Breast epithelium (tissue), 4 donors: ENCODE data around the gene RILP. TPM values are rescaled to one million over a fixed set of nuclear protein-coding genes. Genes with fewer than 3 reads are reported as not detected.

ENCODE experiments used
- DNase-seq, 2 donors: peaks; one replicate each; pipeline ENCODE4 v3.0.0-alpha.2; 2019; ENCODE audit warnings: low spot score in 2 of 2
- H3K27ac ChIP-seq, 2 donors: fragments of 200-600 bp; sonication (generic) in 1 of 2; one replicate each; pipeline ENCODE4 v1.5.1; 2016 to 2019; ENCODE audit warnings: mild to moderate bottlenecking in 1 of 2
- H3K27me3 ChIP-seq, 2 donors: fragments of 200-600 bp; sonication (generic) in 1 of 2; one replicate each; pipeline versions ENCODE4 v1.5.1 to v1.6.0; 2017 to 2019; ENCODE audit warnings: control low read depth in 1 of 2, mild to moderate bottlenecking in 1 of 2
- H3K36me3 ChIP-seq: fragments of 200-600 bp; one replicate; pipeline ENCODE4 v1.5.1; 2019
- H3K4me1 ChIP-seq, 2 donors: fragments of 200-600 bp; sonication (generic); one replicate each; pipeline ENCODE4 v1.5.1; 2016 to 2019; ENCODE audit warnings: control low read depth in 1 of 2
- H3K4me3 ChIP-seq, 3 donors: fragments of 200-600 bp; sonication (generic); 1 replicate in 2 of 3; 2 replicates in 1 of 3; pipeline ENCODE4 v1.5.1; 2016 to 2019; ENCODE audit warnings: mild to moderate bottlenecking in 3 of 3, moderate library complexity in 2 of 3
- H3K9me3 ChIP-seq, 2 donors: fragments of 200-600 bp; sonication (generic) in 1 of 2; one replicate each; pipeline ENCODE4 v1.5.1; 2016 to 2019; ENCODE audit warnings: control low read depth in 1 of 2
- POLR2A ChIP-seq: fragments of 450-650 bp; IDR thresholded peaks from one replicate; pipeline ENCODE4 v1.6.1; 2016; ENCODE audit warnings: antibody characterized with exemption, mild to moderate bottlenecking, moderate library complexity
- POLR2AphosphoS5 ChIP-seq, 3 donors: sonication (generic); formaldehyde crosslinking; IDR thresholded peaks; one replicate each; pipeline ENCODE4 v1.6.1; 2017; ENCODE audit warnings: antibody characterized with exemption in 3 of 3
- intact Hi-C: fragments of 100-400 bp; cut with DNase I; formaldehyde crosslinking; loops from one replicate; pipeline ENCODE4 v1.15.1; 2023; ENCODE audit warnings: low total_unique reads
- total RNA-seq, 3 donors: library from RNA; depleted of rRNA; stranded (reverse); fragments of >200 nt; gene quantifications; one replicate each; pipeline ENCODE4 v1.1.0, GENCODE V29; 2016
- TF ChIP-seq, protein P1 (sequence below), 3 donors: fragments of 450-650 bp; IDR thresholded peaks; one replicate each; pipeline ENCODE4 v1.5.1; 2016 to 2017; ENCODE audit warnings: antibody characterized with exemption in 3 of 3, mild to moderate bottlenecking in 3 of 3, moderate library complexity in 3 of 3

Gene RILP
- total RNA-seq, 3 donors from 2014 or later, result 15.4 to 42.7 (median 31.1) TPM

- Histone ChIP-seq H3K27ac (peak overlapping the region; percentile 11 to 32), H3K4me3 (no peak overlapping the region), H3K4me1 (no peaks in the 10 kb centered on the region), H3K36me3 (no peaks in the 10 kb centered on the region), H3K9me3 (no peaks in the 10 kb centered on the region), H3K27me3 (no peaks in the 10 kb centered on the region)
- no peak for TF ChIP-seq POLR2AphosphoS5 (IDR thresholded peaks at IDR 0.05)
- TF ChIP-seq, protein P1, sequence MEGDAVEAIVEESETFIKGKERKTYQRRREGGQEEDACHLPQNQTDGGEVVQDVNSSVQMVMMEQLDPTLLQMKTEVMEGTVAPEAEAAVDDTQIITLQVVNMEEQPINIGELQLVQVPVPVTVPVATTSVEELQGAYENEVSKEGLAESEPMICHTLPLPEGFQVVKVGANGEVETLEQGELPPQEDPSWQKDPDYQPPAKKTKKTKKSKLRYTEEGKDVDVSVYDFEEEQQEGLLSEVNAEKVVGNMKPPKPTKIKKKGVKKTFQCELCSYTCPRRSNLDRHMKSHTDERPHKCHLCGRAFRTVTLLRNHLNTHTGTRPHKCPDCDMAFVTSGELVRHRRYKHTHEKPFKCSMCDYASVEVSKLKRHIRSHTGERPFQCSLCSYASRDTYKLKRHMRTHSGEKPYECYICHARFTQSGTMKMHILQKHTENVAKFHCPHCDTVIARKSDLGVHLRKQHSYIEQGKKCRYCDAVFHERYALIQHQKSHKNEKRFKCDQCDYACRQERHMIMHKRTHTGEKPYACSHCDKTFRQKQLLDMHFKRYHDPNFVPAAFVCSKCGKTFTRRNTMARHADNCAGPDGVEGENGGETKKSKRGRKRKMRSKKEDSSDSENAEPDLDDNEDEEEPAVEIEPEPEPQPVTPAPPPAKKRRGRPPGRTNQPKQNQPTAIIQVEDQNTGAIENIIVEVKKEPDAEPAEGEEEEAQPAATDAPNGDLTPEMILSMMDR (IDR thresholded peaks at IDR 0.05), result no peak
- TF ChIP-seq POLR2A, result no peak
- no peak for DNase-seq
- intact Hi-C loops, result no loop called here
Measured at GRCh38 chr17:1611715-1612114, 38.0 kb downstream of the RILP start.

DNA sequence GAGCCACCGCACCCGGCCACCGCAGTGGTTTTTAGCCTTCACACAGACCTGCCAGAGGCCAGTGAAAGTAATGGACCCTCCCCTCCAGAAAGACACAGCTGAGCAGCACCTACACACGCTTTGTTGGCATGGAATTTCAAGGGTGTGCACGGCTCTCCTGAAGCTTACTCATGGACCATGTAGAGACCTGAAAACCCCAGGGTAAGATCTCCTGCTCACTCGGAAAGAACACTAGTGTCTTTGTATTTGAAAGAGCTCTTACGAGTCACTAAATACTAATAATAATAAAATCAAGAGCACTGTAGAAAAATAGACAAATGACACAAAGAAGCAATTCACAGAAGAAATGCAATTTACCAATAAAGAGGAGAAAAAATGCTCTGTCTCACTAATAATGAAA is 41.0 kb downstream of the RILP start:
- Histone ChIP-seq H3K27ac (no peak overlapping the region), H3K4me3 (no peak overlapping the region), H3K4me1 (no peaks in the 10 kb centered on the region), H3K9me3 (no peaks in the 10 kb centered on the region), H3K36me3 (no peaks in the 10 kb centered on the region), H3K27me3 (no peaks in the 10 kb centered on the region)
- no peak for DNase-seq
- TF ChIP-seq POLR2AphosphoS5 (IDR thresholded peaks at IDR 0.05) (no peak), POLR2A (no peak)
- TF ChIP-seq, protein P1 (IDR thresholded peaks at IDR 0.05), result no peak
- intact Hi-C loops, result no loop called here

GRCh38 chr17:1607971-1608320 is 41.7 kb downstream of the RILP start:
- no peak overlapping the region for H3K27ac ChIP-seq
- H3K4me1 ChIP-seq, result no peaks in the 10 kb centered on the region
- TF ChIP-seq POLR2A, result no peak
- no peak for TF ChIP-seq POLR2AphosphoS5 (IDR thresholded peaks at IDR 0.05)
- TF ChIP-seq, protein P1 (IDR thresholded peaks at IDR 0.05), result no peak
- no peaks in the 10 kb centered on the region for H3K27me3 ChIP-seq
- H3K9me3 ChIP-seq, result no peaks in the 10 kb centered on the region
- intact Hi-C loops, result no loop called here
- no peak for DNase-seq
- H3K4me3 ChIP-seq, result no peak overlapping the region
- no peaks in the 10 kb centered on the region for H3K36me3 ChIP-seq

DNA sequence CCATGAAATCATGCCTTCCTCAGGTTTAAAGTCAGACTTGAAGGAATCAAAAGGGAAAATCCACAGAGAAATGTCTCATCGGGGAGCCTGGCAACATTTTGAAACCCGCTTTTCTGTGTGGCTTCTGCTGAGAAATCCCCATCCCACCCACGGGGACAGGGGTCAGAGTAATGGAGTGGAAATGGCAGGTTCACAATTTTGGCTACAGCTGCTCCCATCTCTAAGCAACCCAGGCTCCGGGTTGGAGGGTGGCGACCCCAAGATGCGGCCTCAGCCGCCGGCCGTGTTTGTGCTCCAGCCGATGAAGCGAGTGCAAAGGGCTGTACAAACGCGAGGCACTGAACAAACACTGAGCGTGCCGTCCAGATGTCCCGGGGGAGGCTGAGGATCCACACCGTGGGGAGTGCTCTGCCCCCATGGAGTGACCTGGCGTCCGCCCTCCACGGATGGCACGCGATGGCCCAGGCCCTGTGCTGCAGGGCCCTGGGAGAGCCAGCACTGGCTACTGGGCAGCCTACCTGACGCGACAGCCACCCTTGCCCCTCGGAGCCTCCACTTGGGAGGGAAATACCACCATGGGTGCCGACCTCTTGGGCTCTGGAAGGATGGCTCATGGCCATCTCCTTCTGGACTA is 43.2 kb downstream of the RILP start:
- H3K4me1 ChIP-seq, result no peaks in the 10 kb centered on the region
- H3K27ac ChIP-seq, result peak overlapping the region in 1 of 2 donors; percentile 51
- H3K36me3 ChIP-seq, result no peaks in the 10 kb centered on the region
- intact Hi-C loops, result no loop called here
- H3K4me3 ChIP-seq, result no peak overlapping the region
- H3K9me3 ChIP-seq, result peaks cover 0 to 4% of the 10 kb centered on the region in 2 donors
- TF ChIP-seq, protein P1 (IDR thresholded peaks at IDR 0.05), result no peak
- no peak for TF ChIP-seq POLR2A
- TF ChIP-seq POLR2AphosphoS5 (IDR thresholded peaks at IDR 0.05), result no peak
- H3K27me3 ChIP-seq, result no peaks in the 10 kb centered on the region
- DNase-seq, result no peak

DNA sequence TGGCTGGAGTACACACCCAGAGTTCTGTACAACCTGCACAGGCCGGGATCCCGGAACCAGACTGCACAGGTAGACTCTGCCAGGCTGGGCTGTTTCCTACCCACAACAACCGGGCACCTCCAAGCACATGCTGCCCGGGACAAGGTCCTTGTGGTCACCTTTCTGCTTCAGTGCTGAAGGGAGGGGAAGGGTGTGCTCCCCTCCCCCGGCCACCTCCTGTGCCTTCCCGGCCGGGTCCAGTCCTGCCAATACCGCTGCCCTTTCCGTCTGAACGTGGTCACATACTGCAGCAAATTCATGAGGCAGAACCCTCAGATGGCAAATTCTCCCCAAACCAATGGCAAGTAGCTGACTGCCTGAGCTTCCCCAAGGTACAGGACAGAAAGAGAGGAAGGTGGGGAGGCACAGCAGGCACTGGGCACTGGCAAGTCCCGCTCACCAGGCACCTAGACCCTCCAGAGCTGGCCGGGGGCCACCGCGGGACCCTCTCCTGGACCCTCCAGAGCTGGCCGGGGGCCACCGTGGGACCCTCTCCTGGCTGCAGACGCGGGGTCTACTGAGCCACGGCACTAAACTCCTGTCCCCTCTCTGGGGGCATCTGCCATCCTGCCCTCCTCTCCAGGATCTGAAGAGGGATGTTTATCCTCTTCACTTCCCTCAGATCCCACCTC is 43.9 kb downstream of the RILP start:
- no peak overlapping the region for H3K4me3 ChIP-seq
- DNase-seq, result no peak
- TF ChIP-seq, protein P1 (IDR thresholded peaks at IDR 0.05), result no peak
- TF ChIP-seq POLR2AphosphoS5 (IDR thresholded peaks at IDR 0.05), result no peak
- TF ChIP-seq POLR2A, result no peak
- intact Hi-C loops, result no loop called here
- no peaks in the 10 kb centered on the region for H3K4me1 ChIP-seq
- H3K27ac ChIP-seq, result peak overlapping the region in 1 of 2 donors; percentile 12
- peaks cover 0 to 4% of the 10 kb centered on the region in 2 donors for H3K9me3 ChIP-seq
- H3K36me3 ChIP-seq, result no peaks in the 10 kb centered on the region
- H3K27me3 ChIP-seq, result no peaks in the 10 kb centered on the region
